ENCODE results near the gene TBXAS1. TPM values are rescaled to one million over a fixed set of nuclear protein-coding genes. Genes with fewer than 3 reads are reported as not detected.

The TBXAS1 gene
- total RNA-seq, 1 experiment from 2014 or later: 2.3 TPM

DNA sequence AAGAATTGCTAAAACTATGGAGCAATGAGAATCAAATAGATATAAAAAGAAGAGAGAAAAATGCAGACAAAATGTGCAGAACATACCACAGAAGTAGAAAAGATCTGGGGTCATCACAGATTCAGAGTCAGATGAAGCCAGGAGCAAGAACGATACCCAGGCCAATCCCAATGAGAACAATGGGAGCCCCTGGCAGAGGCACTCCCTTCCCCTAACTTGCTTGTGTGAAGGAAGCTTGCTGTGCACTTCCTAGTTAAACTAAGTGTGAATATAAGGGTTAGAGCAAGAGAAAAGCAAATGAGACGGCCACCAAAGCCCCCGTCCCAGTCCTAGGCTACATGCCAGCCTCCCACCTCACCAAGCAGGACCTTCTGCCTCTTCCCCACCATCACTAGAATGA lies 221.0 kb downstream of the TBXAS1 start (continued):
- TF ChIP-seq, protein P1, sequence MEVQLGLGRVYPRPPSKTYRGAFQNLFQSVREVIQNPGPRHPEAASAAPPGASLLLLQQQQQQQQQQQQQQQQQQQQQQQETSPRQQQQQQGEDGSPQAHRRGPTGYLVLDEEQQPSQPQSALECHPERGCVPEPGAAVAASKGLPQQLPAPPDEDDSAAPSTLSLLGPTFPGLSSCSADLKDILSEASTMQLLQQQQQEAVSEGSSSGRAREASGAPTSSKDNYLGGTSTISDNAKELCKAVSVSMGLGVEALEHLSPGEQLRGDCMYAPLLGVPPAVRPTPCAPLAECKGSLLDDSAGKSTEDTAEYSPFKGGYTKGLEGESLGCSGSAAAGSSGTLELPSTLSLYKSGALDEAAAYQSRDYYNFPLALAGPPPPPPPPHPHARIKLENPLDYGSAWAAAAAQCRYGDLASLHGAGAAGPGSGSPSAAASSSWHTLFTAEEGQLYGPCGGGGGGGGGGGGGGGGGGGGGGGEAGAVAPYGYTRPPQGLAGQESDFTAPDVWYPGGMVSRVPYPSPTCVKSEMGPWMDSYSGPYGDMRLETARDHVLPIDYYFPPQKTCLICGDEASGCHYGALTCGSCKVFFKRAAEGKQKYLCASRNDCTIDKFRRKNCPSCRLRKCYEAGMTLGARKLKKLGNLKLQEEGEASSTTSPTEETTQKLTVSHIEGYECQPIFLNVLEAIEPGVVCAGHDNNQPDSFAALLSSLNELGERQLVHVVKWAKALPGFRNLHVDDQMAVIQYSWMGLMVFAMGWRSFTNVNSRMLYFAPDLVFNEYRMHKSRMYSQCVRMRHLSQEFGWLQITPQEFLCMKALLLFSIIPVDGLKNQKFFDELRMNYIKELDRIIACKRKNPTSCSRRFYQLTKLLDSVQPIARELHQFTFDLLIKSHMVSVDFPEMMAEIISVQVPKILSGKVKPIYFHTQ (CRISPR knock-in tag; IDR thresholded peaks at IDR 0.05): no peak

DNA sequence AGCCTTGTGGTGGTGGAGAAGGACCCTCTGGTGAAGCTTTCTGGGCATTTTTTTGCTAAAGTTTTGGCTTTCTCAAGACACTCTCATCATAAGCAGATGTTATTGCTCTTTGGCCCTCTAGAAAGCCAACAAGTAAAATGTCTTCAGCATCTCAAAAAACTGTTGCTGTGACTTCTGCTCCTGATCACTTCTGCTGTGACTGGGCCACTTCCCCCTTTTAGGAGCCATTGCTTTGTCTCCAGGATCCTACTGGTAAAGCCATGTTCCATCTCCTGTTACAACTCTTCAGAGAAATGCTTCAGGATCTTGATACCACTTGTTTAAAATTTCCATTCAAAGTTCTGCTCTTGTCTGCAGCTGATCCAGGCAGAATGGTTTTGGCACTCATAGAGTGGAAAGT lies 222.8 kb downstream of the TBXAS1 start:
- TF ChIP-seq IRF2 (CRISPR knock-in tag; IDR thresholded peaks at IDR 0.05; ENCODE audit: borderline replicate concordance, low read depth) (no peak), NR1H2 (CRISPR knock-in tag; IDR thresholded peaks at IDR 0.05) (no peak), RORB (CRISPR knock-in tag; IDR thresholded peaks at IDR 0.05) (no peak), KAT7 (CRISPR knock-in tag; IDR thresholded peaks at IDR 0.05; ENCODE audit: borderline replicate concordance) (no peak), SOX15 (CRISPR knock-in tag; IDR thresholded peaks at IDR 0.05) (no peak), CREB1 (CRISPR knock-in tag; IDR thresholded peaks at IDR 0.05) (no peak), ZNF219 (CRISPR knock-in tag; IDR thresholded peaks at IDR 0.05; ENCODE audit: borderline replicate concordance) (no peak), FOXP1 (CRISPR knock-in tag; IDR thresholded peaks at IDR 0.05; ENCODE audit: borderline replicate concordance) (no peak), TEAD1 (CRISPR knock-in tag; IDR thresholded peaks at IDR 0.05) (no peak), FOXJ3 (CRISPR knock-in tag; IDR thresholded peaks at IDR 0.05; ENCODE audit: borderline replicate concordance) (no peak), ESRRA (CRISPR knock-in tag; IDR thresholded peaks at IDR 0.05; ENCODE audit: borderline replicate concordance) (no peak), TCF7 (CRISPR knock-in tag; IDR thresholded peaks at IDR 0.05; ENCODE audit: low read depth) (no peak), NR3C1 (CRISPR knock-in tag; conservative IDR thresholded peaks at IDR 0.05; ENCODE audit: low read depth) (no peak)
- TF ChIP-seq, protein P2, sequence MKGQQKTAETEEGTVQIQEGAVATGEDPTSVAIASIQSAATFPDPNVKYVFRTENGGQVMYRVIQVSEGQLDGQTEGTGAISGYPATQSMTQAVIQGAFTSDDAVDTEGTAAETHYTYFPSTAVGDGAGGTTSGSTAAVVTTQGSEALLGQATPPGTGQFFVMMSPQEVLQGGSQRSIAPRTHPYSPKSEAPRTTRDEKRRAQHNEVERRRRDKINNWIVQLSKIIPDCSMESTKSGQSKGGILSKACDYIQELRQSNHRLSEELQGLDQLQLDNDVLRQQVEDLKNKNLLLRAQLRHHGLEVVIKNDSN (CRISPR knock-in tag; IDR thresholded peaks at IDR 0.05): no peak
- TF ChIP-seq, protein P3, sequence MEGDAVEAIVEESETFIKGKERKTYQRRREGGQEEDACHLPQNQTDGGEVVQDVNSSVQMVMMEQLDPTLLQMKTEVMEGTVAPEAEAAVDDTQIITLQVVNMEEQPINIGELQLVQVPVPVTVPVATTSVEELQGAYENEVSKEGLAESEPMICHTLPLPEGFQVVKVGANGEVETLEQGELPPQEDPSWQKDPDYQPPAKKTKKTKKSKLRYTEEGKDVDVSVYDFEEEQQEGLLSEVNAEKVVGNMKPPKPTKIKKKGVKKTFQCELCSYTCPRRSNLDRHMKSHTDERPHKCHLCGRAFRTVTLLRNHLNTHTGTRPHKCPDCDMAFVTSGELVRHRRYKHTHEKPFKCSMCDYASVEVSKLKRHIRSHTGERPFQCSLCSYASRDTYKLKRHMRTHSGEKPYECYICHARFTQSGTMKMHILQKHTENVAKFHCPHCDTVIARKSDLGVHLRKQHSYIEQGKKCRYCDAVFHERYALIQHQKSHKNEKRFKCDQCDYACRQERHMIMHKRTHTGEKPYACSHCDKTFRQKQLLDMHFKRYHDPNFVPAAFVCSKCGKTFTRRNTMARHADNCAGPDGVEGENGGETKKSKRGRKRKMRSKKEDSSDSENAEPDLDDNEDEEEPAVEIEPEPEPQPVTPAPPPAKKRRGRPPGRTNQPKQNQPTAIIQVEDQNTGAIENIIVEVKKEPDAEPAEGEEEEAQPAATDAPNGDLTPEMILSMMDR (IDR thresholded peaks at IDR 0.05): no peak
- TF ChIP-seq, protein P4, sequence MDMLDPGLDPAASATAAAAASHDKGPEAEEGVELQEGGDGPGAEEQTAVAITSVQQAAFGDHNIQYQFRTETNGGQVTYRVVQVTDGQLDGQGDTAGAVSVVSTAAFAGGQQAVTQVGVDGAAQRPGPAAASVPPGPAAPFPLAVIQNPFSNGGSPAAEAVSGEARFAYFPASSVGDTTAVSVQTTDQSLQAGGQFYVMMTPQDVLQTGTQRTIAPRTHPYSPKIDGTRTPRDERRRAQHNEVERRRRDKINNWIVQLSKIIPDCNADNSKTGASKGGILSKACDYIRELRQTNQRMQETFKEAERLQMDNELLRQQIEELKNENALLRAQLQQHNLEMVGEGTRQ (CRISPR knock-in tag; IDR thresholded peaks at IDR 0.05): no peak
- TF ChIP-seq, protein P5, sequence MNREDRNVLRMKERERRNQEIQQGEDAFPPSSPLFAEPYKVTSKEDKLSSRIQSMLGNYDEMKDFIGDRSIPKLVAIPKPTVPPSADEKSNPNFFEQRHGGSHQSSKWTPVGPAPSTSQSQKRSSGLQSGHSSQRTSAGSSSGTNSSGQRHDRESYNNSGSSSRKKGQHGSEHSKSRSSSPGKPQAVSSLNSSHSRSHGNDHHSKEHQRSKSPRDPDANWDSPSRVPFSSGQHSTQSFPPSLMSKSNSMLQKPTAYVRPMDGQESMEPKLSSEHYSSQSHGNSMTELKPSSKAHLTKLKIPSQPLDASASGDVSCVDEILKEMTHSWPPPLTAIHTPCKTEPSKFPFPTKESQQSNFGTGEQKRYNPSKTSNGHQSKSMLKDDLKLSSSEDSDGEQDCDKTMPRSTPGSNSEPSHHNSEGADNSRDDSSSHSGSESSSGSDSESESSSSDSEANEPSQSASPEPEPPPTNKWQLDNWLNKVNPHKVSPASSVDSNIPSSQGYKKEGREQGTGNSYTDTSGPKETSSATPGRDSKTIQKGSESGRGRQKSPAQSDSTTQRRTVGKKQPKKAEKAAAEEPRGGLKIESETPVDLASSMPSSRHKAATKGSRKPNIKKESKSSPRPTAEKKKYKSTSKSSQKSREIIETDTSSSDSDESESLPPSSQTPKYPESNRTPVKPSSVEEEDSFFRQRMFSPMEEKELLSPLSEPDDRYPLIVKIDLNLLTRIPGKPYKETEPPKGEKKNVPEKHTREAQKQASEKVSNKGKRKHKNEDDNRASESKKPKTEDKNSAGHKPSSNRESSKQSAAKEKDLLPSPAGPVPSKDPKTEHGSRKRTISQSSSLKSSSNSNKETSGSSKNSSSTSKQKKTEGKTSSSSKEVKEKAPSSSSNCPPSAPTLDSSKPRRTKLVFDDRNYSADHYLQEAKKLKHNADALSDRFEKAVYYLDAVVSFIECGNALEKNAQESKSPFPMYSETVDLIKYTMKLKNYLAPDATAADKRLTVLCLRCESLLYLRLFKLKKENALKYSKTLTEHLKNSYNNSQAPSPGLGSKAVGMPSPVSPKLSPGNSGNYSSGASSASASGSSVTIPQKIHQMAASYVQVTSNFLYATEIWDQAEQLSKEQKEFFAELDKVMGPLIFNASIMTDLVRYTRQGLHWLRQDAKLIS (CRISPR knock-in tag; IDR thresholded peaks at IDR 0.05; ENCODE audit: borderline replicate concordance): no peak
- Mint-ChIP-seq H3K27me3 (ENCODE audit: low read depth) (no peaks in the 10 kb centered on the region), H3K9me3 (no peaks in the 10 kb centered on the region), H3K27ac (no peak overlapping the region), H3K4me3 (no peak overlapping the region), H3K4me1 (no peaks in the 10 kb centered on the region), H3K36me3 (no peaks in the 10 kb centered on the region)
- DNase-seq (ENCODE audit: low spot score) (no peak), ATAC-seq (no peak)
- ChIA-PET CTCF (no interaction called here), POLR2A (interaction anchor here (0.6 kb wide), 1 partner anchor 31 kb away, joined by 6 read pairs; no protein-coding TSS in a partner anchor)

Measured in WTC11 (cell line).